Fibroblast of skin of right quadriceps (primary cell): Measurements from ENCODE around the gene LRRC34.

ENCODE experiments used
- DNase-seq: peaks from one replicate; pipeline ENCODE4 v3.0.0-alpha.2; 2013

Gene LRRC34, protein sequence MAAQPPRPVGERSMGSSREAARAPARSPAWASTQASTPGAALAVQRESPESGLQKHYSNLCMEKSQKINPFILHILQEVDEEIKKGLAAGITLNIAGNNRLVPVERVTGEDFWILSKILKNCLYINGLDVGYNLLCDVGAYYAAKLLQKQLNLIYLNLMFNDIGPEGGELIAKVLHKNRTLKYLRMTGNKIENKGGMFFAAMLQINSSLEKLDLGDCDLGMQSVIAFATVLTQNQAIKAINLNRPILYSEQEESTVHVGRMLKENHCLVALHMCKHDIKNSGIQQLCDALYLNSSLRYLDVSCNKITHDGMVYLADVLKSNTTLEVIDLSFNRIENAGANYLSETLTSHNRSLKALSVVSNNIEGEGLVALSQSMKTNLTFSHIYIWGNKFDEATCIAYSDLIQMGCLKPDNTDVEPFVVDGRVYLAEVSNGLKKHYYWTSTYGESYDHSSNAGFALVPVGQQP

GRCh38 chr3:169812332-169813235 lies at the start of gene LRRC34, which contains the start of gene LRRIQ4:
TSS of gene LRRC34 (minus strand) at chr3:169812904. CDS start at chr3:169812548, 356 bp downstream.
TSS of gene LRRIQ4 (plus strand) at chr3:169812870. CDS start at chr3:169821922, 9,052 bp downstream.
- peak; percentile 75 for DNase-seq

DNA sequence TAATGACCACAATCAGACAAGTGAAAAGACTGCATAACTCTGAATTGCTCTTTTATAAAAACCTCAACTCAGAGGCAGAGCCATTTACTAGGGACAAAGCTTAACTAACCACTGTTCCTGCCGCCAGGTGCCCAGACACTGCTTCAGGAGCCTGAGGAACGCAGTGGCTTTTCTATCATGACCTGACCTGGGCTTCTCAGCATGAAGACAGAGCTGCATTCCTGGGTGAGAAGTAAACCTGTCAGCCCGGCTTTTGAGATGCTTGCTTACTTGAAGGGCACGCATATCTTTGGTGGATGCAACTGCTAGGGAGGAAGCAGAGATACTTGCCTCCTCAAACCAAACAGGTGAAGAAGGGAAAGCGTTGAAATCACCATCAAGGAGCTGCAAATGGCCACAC lies 49.2 kb upstream of the LRRC34 start:
- no peak for DNase-seq

GRCh38 chr3:169857811-169858210 lies 45.1 kb upstream of the LRRC34 start:
- no peak for DNase-seq

GRCh38 chr3:169855514-169855913 lies 42.8 kb upstream of the LRRC34 start:
- no peak for DNase-seq

GRCh38 chr3:169850618-169851017 lies 37.9 kb upstream of the LRRC34 start:
- DNase-seq: no peak

- no peak for DNase-seq
These were observed 36.0 kb upstream of the LRRC34 start for GRCh38 chr3:169848741-169849140.

- DNase-seq: no peak
These were observed 35.2 kb upstream of the LRRC34 start for GRCh38 chr3:169847896-169848295.

DNA sequence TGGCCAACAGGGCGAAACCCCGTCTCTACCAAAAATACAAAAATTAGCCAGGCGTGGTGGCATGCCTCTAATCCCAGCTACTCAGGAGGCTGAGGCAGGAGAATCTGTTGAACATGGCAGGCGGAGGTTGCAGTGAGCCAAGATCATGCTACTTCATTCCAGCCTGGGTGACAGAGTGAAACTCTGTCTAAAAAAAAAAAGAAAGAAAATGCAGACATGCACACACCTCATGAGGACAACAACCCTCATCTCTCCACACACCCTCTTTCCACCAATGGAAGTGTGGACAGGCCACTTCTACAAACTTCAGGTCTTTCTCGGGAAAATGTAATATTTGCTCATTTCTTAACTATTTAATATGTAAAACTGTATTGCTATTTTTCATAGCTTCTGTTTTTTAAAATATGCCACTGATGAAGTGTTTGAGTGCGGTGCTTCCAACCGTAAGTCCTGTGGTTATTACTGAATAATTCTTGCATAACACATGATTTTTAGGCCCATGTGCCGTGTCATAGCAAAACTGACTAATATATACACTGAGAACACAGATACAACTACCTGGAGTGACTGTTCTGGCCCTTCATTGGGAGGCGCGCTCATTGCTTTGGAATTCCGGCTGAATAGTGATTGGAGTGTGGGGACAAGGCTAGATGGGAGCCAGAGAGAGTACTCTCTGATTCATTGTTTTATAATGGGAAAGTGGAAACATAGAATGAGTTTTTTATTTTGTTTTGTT lies 33.9 kb upstream of the LRRC34 start:
- peak; percentile 87 for DNase-seq

- no peak for DNase-seq
These were observed 30.3 kb upstream of the LRRC34 start for GRCh38 chr3:169842960-169843359.

- DNase-seq: no peak
These were observed 28.5 kb upstream of the LRRC34 start for GRCh38 chr3:169841171-169841570.

DNA sequence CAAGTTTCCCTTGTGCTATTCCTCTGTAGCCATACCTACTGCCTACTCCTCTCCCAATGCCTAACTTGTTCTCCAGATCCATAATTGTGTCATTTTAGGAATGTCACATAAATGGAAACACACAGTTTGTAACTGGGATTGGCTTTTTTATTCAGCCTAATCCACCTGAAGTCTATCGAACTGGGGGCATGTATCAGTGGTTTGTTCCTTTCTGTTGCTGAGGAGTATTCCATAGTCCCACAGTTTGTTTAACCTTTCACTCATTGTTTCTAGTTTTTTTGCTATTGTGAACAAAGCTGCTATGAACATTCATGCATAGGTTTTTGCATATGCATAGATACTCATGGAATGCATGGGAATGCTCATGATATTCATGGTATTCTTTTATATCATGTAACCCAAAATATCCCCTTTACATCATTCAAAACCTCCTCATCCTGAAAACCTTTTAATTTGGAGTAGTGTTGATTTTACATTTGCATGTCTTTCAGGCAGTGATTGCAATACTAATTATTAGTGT lies 25.9 kb upstream of the LRRC34 start:
- no peak for DNase-seq

- no peak for DNase-seq
These were observed 24.2 kb upstream of the LRRC34 start for GRCh38 chr3:169836942-169837275.

DNA sequence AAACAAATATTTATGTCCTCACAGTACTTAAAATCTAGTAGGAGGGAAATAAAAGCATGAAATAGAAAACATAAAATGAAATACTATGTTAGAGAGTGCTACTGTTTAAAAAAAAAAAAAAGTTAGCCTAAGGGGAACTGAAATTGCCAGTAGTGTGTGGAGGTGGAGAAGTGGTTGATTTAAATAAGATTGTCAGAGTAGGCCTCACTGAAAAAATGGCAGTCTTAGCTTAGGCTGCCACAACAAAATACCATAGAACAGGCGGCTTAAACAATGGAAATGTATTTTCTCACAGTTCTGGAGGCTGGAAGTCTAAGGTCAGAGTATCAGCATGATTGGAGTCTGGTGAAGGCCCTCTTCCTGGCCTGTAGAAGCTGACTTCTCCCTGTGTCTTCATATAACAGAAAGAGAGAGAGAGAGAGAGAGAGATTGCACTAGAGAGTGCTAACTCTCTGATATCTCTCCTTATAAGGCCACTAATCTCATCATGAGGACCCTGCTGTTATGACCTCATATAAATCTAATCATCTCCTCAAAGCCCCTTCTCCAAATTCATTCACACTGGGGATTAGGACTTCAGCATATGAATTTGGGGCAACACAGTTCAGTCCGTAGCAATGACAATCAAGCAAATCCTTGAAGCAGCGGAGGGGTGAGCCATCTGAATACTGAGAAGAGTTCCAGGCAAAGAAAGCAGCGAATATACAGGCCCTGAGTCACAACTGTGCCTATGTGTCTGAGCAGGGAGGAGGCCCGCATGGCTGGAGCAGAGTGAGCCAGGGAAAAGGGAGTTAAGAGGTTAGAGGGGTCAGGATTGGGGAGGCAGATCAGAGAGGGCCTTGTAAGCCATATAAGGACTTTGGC lies 23.6 kb upstream of the LRRC34 start:
- DNase-seq: peak; percentile 15

DNA sequence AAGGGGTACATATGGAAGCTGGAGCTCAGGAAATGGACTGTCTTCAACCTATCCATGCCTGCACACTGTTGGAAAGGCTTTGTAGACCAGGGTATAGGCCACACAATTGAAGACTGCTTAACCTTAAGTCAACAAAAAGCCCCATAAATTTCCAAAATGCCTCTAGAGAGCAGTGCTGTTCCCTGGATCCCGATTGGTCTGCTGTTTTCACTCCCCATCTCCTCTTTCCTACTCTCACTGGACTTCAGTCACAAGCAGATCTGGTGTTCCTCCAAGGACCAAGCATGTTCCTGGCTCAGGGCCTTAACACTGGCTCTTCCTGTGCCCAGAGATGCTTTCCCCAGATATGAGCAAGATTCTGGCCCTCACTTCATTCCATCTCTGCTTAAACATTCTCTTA lies 22.8 kb upstream of the LRRC34 start:
- DNase-seq: no peak

- DNase-seq: no peak
These were observed 15.0 kb upstream of the LRRC34 start for GRCh38 chr3:169827712-169828111.

DNA sequence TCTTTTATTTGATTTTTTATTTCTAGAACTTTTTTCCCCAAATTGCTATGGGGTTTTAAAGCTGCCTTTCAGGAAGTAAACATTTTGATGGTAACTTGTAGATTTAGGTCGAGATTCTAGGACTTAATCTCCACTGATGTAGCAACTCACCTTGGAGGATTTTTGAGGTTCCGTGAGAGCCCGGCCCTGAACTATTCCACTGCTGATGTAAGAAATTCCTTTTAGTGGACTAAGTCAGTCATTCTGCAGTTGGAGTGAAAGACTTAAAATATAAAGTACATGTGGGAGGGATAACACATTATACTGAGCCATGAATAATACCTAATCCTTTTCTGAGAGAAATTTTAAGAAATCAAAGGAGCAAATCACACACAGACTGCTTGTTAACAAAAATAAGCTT lies 12.6 kb upstream of the LRRC34 start:
- no peak for DNase-seq

DNA sequence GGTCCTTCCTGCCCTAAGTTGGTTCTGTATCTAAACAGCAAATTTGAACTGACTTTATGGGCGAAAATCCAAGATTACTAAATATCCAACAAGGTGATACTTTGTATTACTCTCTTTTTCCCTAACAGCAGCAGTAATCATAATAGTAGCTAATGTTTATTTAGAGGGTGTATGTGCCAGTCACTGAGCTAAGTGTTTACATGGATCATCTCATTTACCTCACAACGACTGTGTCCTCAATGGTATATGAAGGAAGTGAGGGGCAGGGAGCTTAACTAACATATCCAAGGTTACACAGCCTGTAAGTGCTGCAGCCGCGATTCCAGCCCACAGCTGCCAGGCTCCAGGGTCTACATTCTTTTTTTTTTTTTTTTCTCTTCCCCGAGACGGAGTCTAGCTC lies 10.3 kb upstream of the LRRC34 start:
- no peak for DNase-seq

- DNase-seq: no peak
These were observed 9.8 kb upstream of the LRRC34 start for GRCh38 chr3:169822540-169822939.

DNA sequence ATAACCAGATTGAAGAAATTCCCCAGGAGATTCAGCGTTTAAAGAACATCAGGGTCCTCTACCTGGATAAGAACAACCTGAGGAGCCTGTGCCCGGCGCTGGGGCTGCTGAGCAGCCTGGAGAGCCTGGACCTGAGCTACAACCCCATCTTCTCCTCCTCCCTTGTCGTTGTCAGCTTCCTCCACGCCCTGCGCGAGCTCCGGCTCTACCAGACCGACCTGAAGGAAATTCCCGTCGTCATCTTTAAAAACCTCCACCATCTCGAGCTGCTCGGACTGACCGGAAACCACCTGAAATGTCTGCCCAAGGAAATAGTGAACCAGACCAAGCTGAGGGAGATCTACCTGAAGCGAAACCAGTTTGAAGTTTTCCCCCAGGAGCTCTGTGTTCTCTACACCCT lies 9.4 kb upstream of the LRRC34 start:
- DNase-seq: no peak

DNA sequence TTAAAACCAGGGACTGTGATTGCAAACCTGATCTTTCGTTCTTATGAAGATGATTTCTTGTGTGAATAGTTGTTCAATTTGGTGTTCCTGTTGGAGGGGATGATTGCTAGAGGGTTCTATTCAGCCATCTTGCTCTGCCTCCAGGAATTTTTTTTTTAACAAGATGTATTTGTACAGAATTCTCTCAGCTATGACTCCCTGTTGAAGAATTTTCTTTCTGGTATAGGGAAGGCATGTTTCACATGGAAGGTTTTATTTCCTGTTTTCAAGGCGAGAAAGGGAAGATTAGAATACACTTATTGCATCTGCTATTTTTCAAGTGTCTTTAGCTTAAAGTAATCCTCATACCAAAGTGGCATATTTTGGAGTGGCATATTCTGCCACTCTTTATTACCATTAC lies 5.6 kb upstream of the LRRC34 start:
- DNase-seq: peak; percentile 53

- no peak for DNase-seq
These were observed 3.0 kb upstream of the LRRC34 start for GRCh38 chr3:169815590-169816150.
